OCI-LY1 (cell line): ENCODE data around the gene FAHD1.
"Not testable (repeated sequence)": the region's sequence is repeated elsewhere in the genome, so short reads cannot be mapped to it uniquely, and the experiment has no call there.

Source experiments
- H2AFZ ChIP-seq: fragments of 200-600 bp; sonication (generic), shearing (Covaris generic); 2 replicates; pipeline ENCODE4 v1.6.0; 2014; ENCODE audit warnings: antibody characterized with exemption, mild to moderate bottlenecking, low read length
- H3F3A ChIP-seq: fragments of 200-600 bp; sonication (generic), shearing (Covaris generic); 2 replicates; pipeline ENCODE4 v1.6.0; 2014; ENCODE audit warnings: mild to moderate bottlenecking, antibody characterized with exemption, low read length, moderate library complexity; ENCODE audit not compliant: insufficient read depth
- H3K27ac ChIP-seq: fragments of 200-600 bp; sonication (generic); 2 replicates; pipeline ENCODE4 v1.5.1; 2014; ENCODE audit warnings: low read length, mixed run types, mild to moderate bottlenecking, low read depth; ENCODE audit not compliant: poor library complexity, severe bottlenecking
- H3K27me3 ChIP-seq: fragments of 200-600 bp; sonication (generic); 2 replicates; pipeline ENCODE4 v1.6.0; 2014; ENCODE audit warnings: antibody characterized with exemption, mild to moderate bottlenecking, low read length, moderate library complexity; ENCODE audit not compliant: insufficient read depth
- H3K36me3 ChIP-seq: fragments of 200-600 bp; sonication (generic); 2 replicates; pipeline ENCODE4 v1.6.1; 2014; ENCODE audit warnings: mild to moderate bottlenecking, antibody characterized with exemption, low read length, moderate library complexity, mixed read lengths; ENCODE audit not compliant: insufficient read depth
- H3K4me1 ChIP-seq: fragments of 200-600 bp; sonication (generic); 2 replicates; pipeline ENCODE4 v1.5.1; 2014; ENCODE audit warnings: mild to moderate bottlenecking, low read length, moderate library complexity; ENCODE audit not compliant: insufficient read depth, severe bottlenecking
- H3K4me2 ChIP-seq: fragments of 200-600 bp; sonication (generic), shearing (Covaris generic); 2 replicates; pipeline ENCODE4 v1.6.1; 2014; ENCODE audit warnings: low read length
- H3K4me3 ChIP-seq: fragments of 200-600 bp; sonication (generic); 2 replicates; pipeline ENCODE4 v1.5.1; 2014; ENCODE audit warnings: low read length, low read depth, mild to moderate bottlenecking, mixed read lengths; ENCODE audit not compliant: poor library complexity, severe bottlenecking
- H3K79me2 ChIP-seq: fragments of 200-600 bp; shearing (Covaris generic); 2 replicates; pipeline ENCODE4 v1.6.1; 2016; ENCODE audit warnings: mixed run types, low read length, mixed read lengths; ENCODE audit not compliant: insufficient read depth
- H3K9ac ChIP-seq: fragments of 200-600 bp; sonication (generic), shearing (Covaris generic); 2 replicates; pipeline ENCODE4 v1.6.1; 2014; ENCODE audit warnings: mild to moderate bottlenecking, low read length, mixed read lengths
- H3K9me2 ChIP-seq: fragments of 200-600 bp; sonication (generic), shearing (Covaris generic); 2 replicates; pipeline ENCODE4 v1.6.1; 2014; ENCODE audit warnings: low read depth, mild to moderate bottlenecking, low read length, mixed read lengths
- H3K9me3 ChIP-seq: fragments of 200-600 bp; shearing (Covaris generic); 2 replicates; pipeline ENCODE4 v1.6.1; 2014; ENCODE audit warnings: low read length, mixed read lengths
- H4K20me1 ChIP-seq: fragments of 200-600 bp; sonication (generic), shearing (Covaris generic); 2 replicates; pipeline ENCODE4 v1.6.0; 2016; ENCODE audit warnings: mild to moderate bottlenecking, low read length; ENCODE audit not compliant: insufficient read depth
- EZH2 ChIP-seq: fragments of 200-600 bp; sonication (generic), shearing (Covaris generic); IDR thresholded peaks from 2 replicates; pipeline ENCODE4 v1.8.0; 2017; ENCODE audit warnings: borderline replicate concordance, mixed run types, mild to moderate bottlenecking, antibody characterized with exemption, low read length, moderate library complexity, mixed read lengths
- TF ChIP-seq, protein P1 (sequence below): fragments of 200-600 bp; sonication (generic), shearing (Covaris generic); IDR thresholded peaks from 2 replicates; pipeline ENCODE4 v1.5.1; 2017; ENCODE audit warnings: mild to moderate bottlenecking, antibody characterized with exemption, low read length, moderate library complexity, mixed read lengths

The FAHD1 gene

DNA sequence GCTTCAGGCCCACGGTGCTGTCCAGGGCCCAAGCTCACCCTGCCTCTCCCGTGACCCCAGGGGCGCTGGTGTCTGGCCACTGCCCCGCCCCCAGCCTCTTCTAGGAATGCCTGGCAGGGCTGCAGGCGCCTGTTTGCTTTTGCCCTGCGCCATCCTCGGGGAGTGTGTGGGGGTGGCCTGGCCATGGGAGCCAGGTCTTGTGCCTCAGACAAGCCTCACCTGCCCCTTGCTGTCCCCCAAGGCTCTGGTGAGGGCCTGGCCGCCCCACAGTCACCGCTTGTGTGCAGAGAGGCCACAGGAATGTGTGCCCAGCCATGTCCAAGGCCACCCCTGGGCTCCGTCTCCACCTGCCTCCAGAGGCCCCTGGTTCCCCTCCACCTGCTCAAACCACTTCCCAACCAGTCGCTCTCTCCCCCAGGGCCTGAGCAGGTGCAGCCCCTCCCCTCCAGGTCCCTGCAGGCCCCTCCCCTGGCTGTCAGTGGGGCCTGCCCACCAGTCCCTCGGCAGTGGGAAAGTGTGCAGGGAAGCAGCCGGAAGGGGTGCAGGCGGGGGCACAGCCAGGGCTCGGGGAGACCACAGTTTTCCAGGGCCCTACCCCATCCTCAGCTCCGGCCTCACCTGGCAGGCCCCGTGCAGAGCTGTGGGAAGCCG, 32.7 kb upstream of the FAHD1 start:
- Histone ChIP-seq H3K36me3 (peaks cover 8% of the 10 kb centered on the region), H3K9ac (no peak overlapping the region), H3K4me1 (no peaks in the 10 kb centered on the region), H3K9me3 (peaks cover 3% of the 10 kb centered on the region; the same call in 1 of the 2 replicates), H3K27ac (no peak overlapping the region), H3K27me3 (no peaks in the 10 kb centered on the region), H4K20me1 (no peaks in the 10 kb centered on the region), H2AFZ (no peak overlapping the region), H3F3A (no peaks in the 10 kb centered on the region), H3K4me2 (no peak overlapping the region), H3K79me2 (no peaks in the 10 kb centered on the region), H3K9me2 (no peaks in the 10 kb centered on the region), H3K4me3 (no peak overlapping the region)
- TF ChIP-seq, protein P1, sequence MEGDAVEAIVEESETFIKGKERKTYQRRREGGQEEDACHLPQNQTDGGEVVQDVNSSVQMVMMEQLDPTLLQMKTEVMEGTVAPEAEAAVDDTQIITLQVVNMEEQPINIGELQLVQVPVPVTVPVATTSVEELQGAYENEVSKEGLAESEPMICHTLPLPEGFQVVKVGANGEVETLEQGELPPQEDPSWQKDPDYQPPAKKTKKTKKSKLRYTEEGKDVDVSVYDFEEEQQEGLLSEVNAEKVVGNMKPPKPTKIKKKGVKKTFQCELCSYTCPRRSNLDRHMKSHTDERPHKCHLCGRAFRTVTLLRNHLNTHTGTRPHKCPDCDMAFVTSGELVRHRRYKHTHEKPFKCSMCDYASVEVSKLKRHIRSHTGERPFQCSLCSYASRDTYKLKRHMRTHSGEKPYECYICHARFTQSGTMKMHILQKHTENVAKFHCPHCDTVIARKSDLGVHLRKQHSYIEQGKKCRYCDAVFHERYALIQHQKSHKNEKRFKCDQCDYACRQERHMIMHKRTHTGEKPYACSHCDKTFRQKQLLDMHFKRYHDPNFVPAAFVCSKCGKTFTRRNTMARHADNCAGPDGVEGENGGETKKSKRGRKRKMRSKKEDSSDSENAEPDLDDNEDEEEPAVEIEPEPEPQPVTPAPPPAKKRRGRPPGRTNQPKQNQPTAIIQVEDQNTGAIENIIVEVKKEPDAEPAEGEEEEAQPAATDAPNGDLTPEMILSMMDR = no peak
- no peak for TF ChIP-seq EZH2

DNA sequence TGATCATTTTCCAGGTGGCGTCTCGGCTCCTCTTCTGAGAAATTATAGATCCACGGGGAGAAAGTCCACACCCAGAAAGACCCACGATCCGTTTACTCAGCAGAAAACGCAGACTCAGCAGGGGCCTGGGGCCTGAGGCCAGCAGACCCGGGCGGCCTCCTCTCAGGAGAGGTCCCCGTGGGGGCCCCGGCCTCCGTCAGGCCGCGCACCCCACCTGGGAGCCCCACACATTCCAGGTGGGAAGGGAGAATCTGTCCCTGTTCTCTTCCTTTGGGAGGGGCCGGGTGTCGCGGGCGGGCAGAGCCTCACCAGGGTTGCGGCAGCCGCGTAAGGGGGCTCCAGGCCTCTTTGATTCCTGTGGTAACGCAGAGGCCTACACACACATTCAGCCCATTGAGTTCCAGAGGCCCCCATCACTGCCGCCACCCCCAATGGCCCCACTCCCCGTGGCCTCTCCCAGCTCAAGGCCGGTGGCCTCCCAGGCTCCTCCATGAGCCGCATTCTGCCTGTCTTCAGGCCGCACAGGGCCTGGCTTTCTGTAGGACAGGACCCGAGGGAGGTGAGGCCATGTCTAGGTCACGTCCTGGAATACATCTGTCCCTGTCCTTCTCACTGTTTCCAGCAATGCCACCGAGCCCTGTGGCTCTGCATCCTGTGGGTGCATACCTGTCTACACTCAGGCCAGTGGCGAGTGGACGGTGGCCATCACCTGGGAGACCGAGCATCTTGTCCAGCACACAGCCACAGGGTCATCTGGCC, 31.9 kb upstream of the FAHD1 start:
- H3K9me3 ChIP-seq = peaks cover 5% of the 10 kb centered on the region
- H3K27ac ChIP-seq = no peak overlapping the region
- no peaks in the 10 kb centered on the region for H3F3A ChIP-seq
- H3K79me2 ChIP-seq = no peaks in the 10 kb centered on the region
- no peak overlapping the region for H3K9ac ChIP-seq
- H3K9me2 ChIP-seq = no peaks in the 10 kb centered on the region
- H2AFZ ChIP-seq = no peak overlapping the region
- no peaks in the 10 kb centered on the region for H3K27me3 ChIP-seq
- H4K20me1 ChIP-seq = no peaks in the 10 kb centered on the region
- no peak overlapping the region for H3K4me3 ChIP-seq
- TF ChIP-seq, protein P1 = no peak
- TF ChIP-seq EZH2 = no peak
- H3K36me3 ChIP-seq = peaks cover 7% of the 10 kb centered on the region
- no peaks in the 10 kb centered on the region for H3K4me1 ChIP-seq
- H3K4me2 ChIP-seq = no peak overlapping the region

- not testable (repeated sequence) for H3K36me3 ChIP-seq, H3K27ac ChIP-seq, H3K4me2 ChIP-seq, H3K4me3 ChIP-seq, H3K27me3 ChIP-seq, H3K9ac ChIP-seq, H3K9me2 ChIP-seq, H4K20me1 ChIP-seq, H3F3A ChIP-seq, H2AFZ ChIP-seq, H3K4me1 ChIP-seq, H3K79me2 ChIP-seq, H3K9me3 ChIP-seq
Observed at GRCh38 chr16:1799263-1799662, 27.7 kb upstream of the FAHD1 start.
